Endodermal cell (in vitro differentiated cells): ENCODE data around the gene CORO2A. TPM values are rescaled to one million over a fixed set of nuclear protein-coding genes. Genes with fewer than 3 reads are reported as not detected.

ENCODE experiments used
- DNase-seq: peaks from one replicate; pipeline ENCODE4 v3.0.0-alpha.2; 2017
- H3K27ac ChIP-seq: 2 replicates; pipeline ENCODE4 v1.5.1; 2013; ENCODE audit warnings: mild to moderate bottlenecking, low read depth, low read length, moderate library complexity
- H3K27me3 ChIP-seq: 2 replicates; pipeline ENCODE4 v1.6.1; 2013; ENCODE audit warnings: mild to moderate bottlenecking, low read length, moderate library complexity; ENCODE audit not compliant: insufficient read depth, control insufficient read depth, poor library complexity, severe bottlenecking
- H3K36me3 ChIP-seq: 2 replicates; pipeline ENCODE4 v1.7.0; 2013; ENCODE audit warnings: mild to moderate bottlenecking, low read length, moderate library complexity; ENCODE audit not compliant: control insufficient read depth, insufficient read depth
- H3K4me1 ChIP-seq: one replicate; pipeline ENCODE4 v1.7.0; 2013; ENCODE audit warnings: low read length; ENCODE audit not compliant: control insufficient read depth, insufficient read depth
- H3K4me3 ChIP-seq: 2 replicates; pipeline ENCODE4 v1.5.1; 2013; ENCODE audit warnings: mild to moderate bottlenecking, low read length, moderate library complexity
- H3K9ac ChIP-seq: 2 replicates; pipeline ENCODE4 v1.6.1; 2013; ENCODE audit warnings: mild to moderate bottlenecking, low read length, moderate library complexity; ENCODE audit not compliant: poor library complexity, severe bottlenecking; ENCODE audit errors: extremely low read depth
- H3K9me3 ChIP-seq: 2 replicates; pipeline ENCODE4 v1.6.1; 2013; ENCODE audit warnings: mild to moderate bottlenecking, low read length, moderate library complexity; ENCODE audit not compliant: control insufficient read depth
- H3K27ac Mint-ChIP-seq: 2 replicates; pipeline ENCODE4 v1.8.0; 2020; ENCODE audit warnings: mixed read lengths
- H3K27me3 Mint-ChIP-seq: 2 replicates; pipeline ENCODE4 v1.8.0; 2021; ENCODE audit warnings: mild to moderate bottlenecking, mixed read lengths; ENCODE audit not compliant: insufficient read depth
- H3K36me3 Mint-ChIP-seq: 2 replicates; pipeline ENCODE4 v1.8.0; 2020; ENCODE audit warnings: low read depth, mixed read lengths
- H3K4me1 Mint-ChIP-seq: 2 replicates; pipeline ENCODE4 v1.8.0; 2020; ENCODE audit warnings: mixed read lengths
- H3K4me3 Mint-ChIP-seq: 2 replicates; pipeline ENCODE4 v1.8.0; 2020; ENCODE audit warnings: mild to moderate bottlenecking, moderate library complexity, mixed read lengths
- H3K9me3 Mint-ChIP-seq: 2 replicates; pipeline ENCODE4 v1.8.0; 2020; ENCODE audit warnings: mild to moderate bottlenecking, mixed read lengths
- CTCF ChIP-seq: fragments of 200-600 bp; sonication (generic); conservative IDR thresholded peaks from 2 replicates; pipeline ENCODE4 v1.5.0; 2021; ENCODE audit warnings: antibody characterized with exemption, mild to moderate bottlenecking
- WGBS, 2 experiments: methylation state at CpG; one replicate each; pipeline versions ENCODE4 v1.1.5 to v1.1.7; 2013; ENCODE audit warnings: missing lambda C conversion rate in 2 of 2, mixed read lengths in 1 of 2; ENCODE audit not compliant: insufficient coverage in 1 of 2, insufficient read length in 1 of 2; 5-methylcytosine and 5-hydroxymethylcytosine counted together
- total RNA-seq, 2 donors: library from RNA; stranded (reverse); fragmentation: NEBNext Ultra II Directional in 1 of 2; extraction: Animal tissue kit (Norgen Biotek cat#: 25700) in 1 of 2; gene quantifications; 2 replicates in 1 of 2; 3 replicates in 1 of 2; pipeline ENCODE4 v1.2.1, GENCODE V29; 2021

CORO2A gene
- total RNA-seq, 2 donors from 2014 or later = 21.0 to 22.8 TPM

DNA sequence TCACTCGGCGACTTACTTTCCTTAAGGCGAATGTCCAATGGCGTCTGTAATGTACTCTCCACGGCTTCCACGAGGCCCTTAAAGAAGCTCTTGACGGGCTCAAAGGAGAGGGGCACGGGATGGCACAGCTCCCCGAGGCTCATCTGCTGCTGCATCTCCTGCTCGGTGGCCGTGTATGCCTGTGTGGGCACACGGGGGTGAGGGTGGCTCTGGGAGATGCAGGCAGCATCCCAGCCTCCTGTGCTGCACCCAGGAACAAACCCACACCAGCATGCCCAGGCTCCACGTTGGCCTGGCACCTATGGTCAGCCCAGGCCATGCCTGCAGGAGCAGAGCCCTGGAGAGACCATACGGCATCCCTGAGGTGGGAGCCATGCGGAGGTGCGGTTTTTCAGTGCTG, 97.6 kb downstream of the CORO2A start:
- no peak overlapping the region for H3K9ac ChIP-seq
- H3K27me3 ChIP-seq = no peaks in the 10 kb centered on the region
- H3K9me3 Mint-ChIP-seq = no peaks in the 10 kb centered on the region
- H3K27me3 Mint-ChIP-seq = peaks cover 6% of the 10 kb centered on the region
- peaks cover 6% of the 10 kb centered on the region for H3K4me1 ChIP-seq
- no peaks in the 10 kb centered on the region for H3K36me3 ChIP-seq
- H3K4me3 Mint-ChIP-seq = no peak overlapping the region
- DNase-seq = no peak
- H3K4me1 Mint-ChIP-seq = peaks cover 9% of the 10 kb centered on the region
- no peaks in the 10 kb centered on the region for H3K36me3 Mint-ChIP-seq
- no peak overlapping the region for H3K4me3 ChIP-seq
- no peaks in the 10 kb centered on the region for H3K9me3 ChIP-seq
- TF ChIP-seq CTCF = no peak
- no peak overlapping the region for H3K27ac Mint-ChIP-seq
- 94% methylated on average over 15 to 16 of the region's 16 CpGs for whole genome bisulfite sequencing, 2 experiments
- H3K27ac ChIP-seq = no peak overlapping the region

- Histone ChIP-seq H3K36me3 (no peaks in the 10 kb centered on the region), H3K9ac (no peak overlapping the region), H3K27ac (no peak overlapping the region), H3K4me1 (peaks cover 3% of the 10 kb centered on the region), H3K27me3 (no peaks in the 10 kb centered on the region), H3K4me3 (no peak overlapping the region), H3K9me3 (no peaks in the 10 kb centered on the region)
- WGBS, 2 experiments = 91% methylated on average over 3 to 4 of the region's 4 CpGs
- Mint-ChIP-seq H3K36me3 (no peaks in the 10 kb centered on the region), H3K4me3 (no peak overlapping the region), H3K4me1 (peaks cover 7% of the 10 kb centered on the region), H3K9me3 (no peaks in the 10 kb centered on the region), H3K27ac (no peak overlapping the region), H3K27me3 (peaks cover 12% of the 10 kb centered on the region)
- DNase-seq = peak; percentile 30
- TF ChIP-seq CTCF = no peak
Observed at GRCh38 chr9:98094316-98094715, 98.1 kb downstream of the CORO2A start.

DNA sequence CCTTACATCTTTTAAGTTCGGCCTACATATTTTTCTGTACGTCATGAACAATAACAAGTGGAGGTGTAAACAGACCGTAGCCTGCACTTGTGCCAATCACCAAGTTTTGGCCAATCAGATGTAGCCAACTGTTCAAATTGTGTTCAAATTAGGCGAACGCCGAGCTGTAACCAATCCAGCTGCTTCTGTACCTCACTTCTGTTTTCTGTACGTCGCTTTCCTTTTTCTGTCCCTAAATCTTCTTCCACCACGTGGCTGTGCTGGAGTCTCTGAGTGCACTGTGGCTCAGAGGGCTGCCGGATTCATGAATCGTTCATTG, 99.9 kb downstream of the CORO2A start:
- WGBS, 2 experiments = 87 to 88% methylated on average over 11 of the region's 11 CpGs
- DNase-seq = no peak
- H3K27ac ChIP-seq = no peak overlapping the region
- no peak overlapping the region for H3K4me3 ChIP-seq
- H3K4me1 Mint-ChIP-seq = peaks cover 7% of the 10 kb centered on the region
- TF ChIP-seq CTCF = no peak
- no peak overlapping the region for H3K9ac ChIP-seq
- no peaks in the 10 kb centered on the region for H3K36me3 Mint-ChIP-seq
- no peaks in the 10 kb centered on the region for H3K27me3 ChIP-seq
- peaks cover 3% of the 10 kb centered on the region for H3K4me1 ChIP-seq
- peaks cover 26% of the 10 kb centered on the region for H3K27me3 Mint-ChIP-seq
- no peaks in the 10 kb centered on the region for H3K9me3 ChIP-seq
- no peaks in the 10 kb centered on the region for H3K36me3 ChIP-seq
- H3K9me3 Mint-ChIP-seq = no peaks in the 10 kb centered on the region
- no peak overlapping the region for H3K27ac Mint-ChIP-seq
- no peak overlapping the region for H3K4me3 Mint-ChIP-seq
